Keratinocyte (primary cell): ENCODE data around the gene RAPGEF1. TPM values are rescaled to one million over a fixed set of nuclear protein-coding genes. Genes with fewer than 3 reads are reported as not detected.
"Not testable (repeated sequence)": the region's sequence is repeated elsewhere in the genome, so short reads cannot be mapped to it uniquely, and the experiment has no call there.

Source experiments
- DNase-seq: peaks from one replicate; pipeline ENCODE4 v3.0.0-alpha.2; 2011; ENCODE audit warnings: low read depth, missing footprints, low spot score
- FAIRE-seq: peaks from 2 replicates; lab custom pipeline; 2011; peaks lifted over from hg19 to GRCh38; lab: Jason Lieb, UNC
- H2AFZ ChIP-seq: 2 replicates; pipeline ENCODE4 v1.6.0; 2012; ENCODE audit warnings: low read length, control low read depth, inconsistent platforms; ENCODE audit not compliant: control insufficient read depth
- H3K27ac ChIP-seq: 2 replicates; pipeline ENCODE4 v1.5.1; 2011; ENCODE audit warnings: low read length; ENCODE audit not compliant: control insufficient read depth, insufficient read depth
- H3K27me3 ChIP-seq: 3 replicates; pipeline ENCODE4 v1.6.0; 2011; ENCODE audit warnings: low read length; ENCODE audit not compliant: control insufficient read depth, insufficient read depth; ENCODE audit errors: extremely low read depth
- H3K36me3 ChIP-seq, 2 experiments: 2 replicates in 1 of 2; 3 replicates in 1 of 2; pipeline ENCODE4 v1.5.1; 2011; ENCODE audit warnings: low read length in 2 of 2, mild to moderate bottlenecking in 1 of 2; ENCODE audit not compliant: control insufficient read depth in 2 of 2, insufficient read depth in 2 of 2; ENCODE audit errors: extremely low read depth in 1 of 2
- H3K4me1 ChIP-seq: 3 replicates; pipeline ENCODE4 v1.5.1; 2011; ENCODE audit warnings: low read length; ENCODE audit not compliant: control insufficient read depth, insufficient read depth; ENCODE audit errors: extremely low read depth
- H3K4me2 ChIP-seq: 3 replicates; pipeline ENCODE4 v1.6.0; 2011; ENCODE audit warnings: low read depth, low read length; ENCODE audit not compliant: control insufficient read depth, insufficient read depth; ENCODE audit errors: extremely low read depth
- H3K4me3 ChIP-seq, 3 experiments: fragments of 200-600 bp in 1 of 3; sonication (generic) in 1 of 3; 2 replicates in 2 of 3; 3 replicates in 1 of 3; pipeline ENCODE4 v1.5.1; 2011 to 2016; ENCODE audit warnings: low read length in 3 of 3, mild to moderate bottlenecking in 3 of 3, control low read depth in 2 of 3, inconsistent platforms in 1 of 3, low read depth in 1 of 3, mixed read lengths in 1 of 3, mixed run types in 1 of 3, moderate library complexity in 1 of 3; ENCODE audit not compliant: control insufficient read depth in 2 of 3, insufficient read depth in 2 of 3; ENCODE audit errors: extremely low read depth in 1 of 3
- H3K79me2 ChIP-seq: 2 replicates; pipeline ENCODE4 v1.6.0; 2012; ENCODE audit warnings: low read length; ENCODE audit not compliant: control insufficient read depth, insufficient read depth
- H3K9ac ChIP-seq: 3 replicates; pipeline ENCODE4 v1.6.0; 2011; ENCODE audit warnings: low read length; ENCODE audit not compliant: control insufficient read depth, insufficient read depth; ENCODE audit errors: extremely low read depth
- H3K9me1 ChIP-seq: 3 replicates; pipeline ENCODE4 v1.6.0; 2011; ENCODE audit warnings: low read length; ENCODE audit not compliant: control insufficient read depth, insufficient read depth; ENCODE audit errors: extremely low read depth
- H3K9me3 ChIP-seq: 2 replicates; pipeline ENCODE4 v1.5.1; 2012; ENCODE audit warnings: low read depth, low read length; ENCODE audit not compliant: control insufficient read depth
- H4K20me1 ChIP-seq: 3 replicates; pipeline ENCODE4 v1.6.0; 2011; ENCODE audit warnings: low read length; ENCODE audit not compliant: control insufficient read depth, insufficient read depth; ENCODE audit errors: extremely low read depth
- CTCF ChIP-seq, 3 experiments: IDR thresholded peaks in 1 of 3; conservative IDR thresholded peaks in 1 of 3; optimal IDR thresholded peaks in 1 of 3; 2 replicates in 2 of 3; 3 replicates in 1 of 3; pipeline versions ENCODE3 to v1.5.1; 2011; ENCODE audit warnings: low read length in 3 of 3, mild to moderate bottlenecking in 3 of 3, moderate library complexity in 2 of 3, control low read depth in 1 of 3, inconsistent platforms in 1 of 3; ENCODE audit not compliant: insufficient read depth in 2 of 3; ENCODE audit errors: extremely low read depth in 1 of 3
- EZH2 ChIP-seq: IDR thresholded peaks from one replicate; pipeline ENCODE4 v1.6.1; 2012; ENCODE audit warnings: inconsistent platforms, mild to moderate bottlenecking, low read length, moderate library complexity
- dilution Hi-C: fragments of 300-500 bp; cut with MboI; formaldehyde crosslinking; loops from one replicate; pipeline ENCODE4 v1.7.0; 2020; ENCODE audit warnings: low sequenced_read_pairs; ENCODE audit not compliant: extremely low pct_ligation_motif_present
- polyA plus RNA-seq, 5 experiments: library from polyadenylated mRNA; depleted of rRNA in 3 of 5; stranded (reverse) in 3 of 5; stranded (forward) in 1 of 5; unstranded in 1 of 5; fragments of >200 nt; gene quantifications; 1 replicate in 1 of 5; 2 replicates in 3 of 5; 3 replicates in 1 of 5; pipeline versions ENCODE4 v1.2.1 to v1.2.3, GENCODE V29; 2011 to 2012; ENCODE audit warnings: missing spikeins in 2 of 5, low read depth in 1 of 5, low replicate concordance in 1 of 5

RAPGEF1 gene
- polyA plus RNA-seq, 1 donor (not counting 4 experiments of a cell fraction or from before 2014, with no cell fraction given) = 18.5 TPM

GRCh38 chr9:131688377-131688776 lies 51.5 kb downstream of the RAPGEF1 start:
- dilution Hi-C loops = no loop called here
- H3K79me2 ChIP-seq = peaks cover 13% of the 10 kb centered on the region
- DNase-seq = no peak

GRCh38 chr9:131685753-131686706 lies 53.8 kb downstream of the RAPGEF1 start:
- Histone ChIP-seq H3K9me3 (no peaks in the 10 kb centered on the region), H3K27me3 (no peaks in the 10 kb centered on the region), H3K9me1 (no peaks in the 10 kb centered on the region), H3K4me3 (no peak overlapping the region), H3K27ac (no peak overlapping the region), H3K36me3 (peaks cover 0 to 3% of the 10 kb centered on the region in 2 experiments), H3K4me1 (no peaks in the 10 kb centered on the region), H3K4me2 (no peak overlapping the region), H2AFZ (no peak overlapping the region), H4K20me1 (no peaks in the 10 kb centered on the region), H3K79me2 (peaks cover 13% of the 10 kb centered on the region), H3K9ac (no peak overlapping the region)
- dilution Hi-C loops = no loop called here
- TF ChIP-seq CTCF (optimal IDR thresholded peaks at IDR 0.05 in 1 of 3, IDR thresholded peaks at IDR 0.05 in 1 of 3, conservative IDR thresholded peaks at IDR 0.05 in 1 of 3; ENCODE audit: extremely low read depth in 1 of 3, insufficient read depth in 2 of 3, low read length in 3 of 3) (no peak), EZH2 (no peak)
- FAIRE-seq (no peak), DNase-seq (no peak)

More at GRCh38 chr9:131688377-131688776, 51.5 kb downstream of the RAPGEF1 start:
- no peak overlapping the region for H3K4me3 ChIP-seq
- H3K36me3 ChIP-seq = peaks cover 0 to 3% of the 10 kb centered on the region in 2 experiments
- no peaks in the 10 kb centered on the region for H3K27me3 ChIP-seq
- H3K4me2 ChIP-seq = no peak overlapping the region
- peaks cover 10% of the 10 kb centered on the region for H3K4me1 ChIP-seq
- no peak overlapping the region for H3K27ac ChIP-seq
- H3K9me3 ChIP-seq = no peaks in the 10 kb centered on the region
- H2AFZ ChIP-seq = no peak overlapping the region
- H3K9me1 ChIP-seq = no peaks in the 10 kb centered on the region
- TF ChIP-seq EZH2 (no peak), CTCF (optimal IDR thresholded peaks at IDR 0.05 in 1 of 3, IDR thresholded peaks at IDR 0.05 in 1 of 3, conservative IDR thresholded peaks at IDR 0.05 in 1 of 3; ENCODE audit: extremely low read depth in 1 of 3, insufficient read depth in 2 of 3, low read length in 3 of 3) (no peak)
- FAIRE-seq = no peak
- peaks cover 2% of the 10 kb centered on the region for H4K20me1 ChIP-seq
- H3K9ac ChIP-seq = no peak overlapping the region

GRCh38 chr9:131683094-131683493 lies 56.8 kb downstream of the RAPGEF1 start:
- H3K9me3 ChIP-seq, H3K4me3 ChIP-seq, H4K20me1 ChIP-seq, H2AFZ ChIP-seq, dilution Hi-C loops, FAIRE-seq, H3K27me3 ChIP-seq, DNase-seq, H3K9ac ChIP-seq, H3K9me1 ChIP-seq, H3K4me2 ChIP-seq, H3K27ac ChIP-seq, H3K36me3 ChIP-seq: not testable (repeated sequence)
- Histone ChIP-seq H3K4me1 (peaks cover 23% of the 10 kb centered on the region), H3K79me2 (peaks cover 12% of the 10 kb centered on the region)
